ENCODE results near the gene SELENOI. TPM values are rescaled to one million over a fixed set of nuclear protein-coding genes. Genes with fewer than 3 reads are reported as not detected.

SELENOI gene, protein sequence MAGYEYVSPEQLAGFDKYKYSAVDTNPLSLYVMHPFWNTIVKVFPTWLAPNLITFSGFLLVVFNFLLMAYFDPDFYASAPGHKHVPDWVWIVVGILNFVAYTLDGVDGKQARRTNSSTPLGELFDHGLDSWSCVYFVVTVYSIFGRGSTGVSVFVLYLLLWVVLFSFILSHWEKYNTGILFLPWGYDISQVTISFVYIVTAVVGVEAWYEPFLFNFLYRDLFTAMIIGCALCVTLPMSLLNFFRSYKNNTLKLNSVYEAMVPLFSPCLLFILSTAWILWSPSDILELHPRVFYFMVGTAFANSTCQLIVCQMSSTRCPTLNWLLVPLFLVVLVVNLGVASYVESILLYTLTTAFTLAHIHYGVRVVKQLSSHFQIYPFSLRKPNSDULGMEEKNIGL
- total RNA-seq: 19.7 and 32.2 TPM in 2 replicates

DNA sequence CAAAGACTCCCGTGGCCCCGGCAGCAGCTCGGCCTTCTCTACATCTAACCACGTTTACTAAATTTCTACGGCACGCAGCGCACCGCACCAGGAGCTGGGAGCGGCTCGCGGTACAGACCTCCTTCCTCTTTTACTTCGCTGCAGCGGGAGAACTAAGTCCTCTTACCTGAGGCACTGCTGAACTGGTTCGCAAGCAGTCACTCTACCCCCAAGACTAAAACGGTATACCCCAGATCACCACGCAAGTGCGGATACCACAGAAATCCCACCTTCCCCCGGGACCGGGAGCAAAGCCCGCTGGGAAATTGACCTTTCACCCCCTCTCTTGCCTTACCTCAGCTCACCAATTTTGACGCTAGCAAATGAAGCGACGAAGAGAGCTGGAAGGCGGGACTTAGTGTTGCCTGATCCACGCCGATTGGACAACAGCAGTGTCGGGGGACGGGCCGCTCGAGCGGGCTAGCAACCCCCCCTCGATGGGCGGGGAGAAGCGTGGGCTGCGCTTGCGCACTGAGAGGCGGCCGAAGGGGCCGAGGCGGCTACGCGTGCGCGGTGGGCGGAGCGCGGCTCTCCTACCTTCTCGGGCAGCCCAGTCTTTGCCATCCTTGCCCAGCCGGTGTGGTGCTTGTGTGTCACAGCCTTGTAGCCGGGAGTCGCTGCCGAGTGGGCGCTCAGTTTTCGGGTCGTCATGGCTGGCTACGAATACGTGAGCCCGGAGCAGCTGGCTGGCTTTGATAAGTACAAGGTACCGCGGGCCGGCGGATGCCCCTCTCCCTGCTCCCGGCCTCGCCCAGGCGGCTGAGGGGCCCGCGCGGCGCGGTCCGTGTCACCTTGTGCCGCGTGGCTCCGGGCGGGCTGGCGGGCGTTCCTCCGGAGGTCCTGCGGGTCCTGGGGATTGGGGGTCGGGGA lies at the start of gene SELENOI:
SELENOI (plus strand) TSS at position 599 of the 909 bp plus-strand sequence; CDS start at position 689, 90 bp downstream.

DNA sequence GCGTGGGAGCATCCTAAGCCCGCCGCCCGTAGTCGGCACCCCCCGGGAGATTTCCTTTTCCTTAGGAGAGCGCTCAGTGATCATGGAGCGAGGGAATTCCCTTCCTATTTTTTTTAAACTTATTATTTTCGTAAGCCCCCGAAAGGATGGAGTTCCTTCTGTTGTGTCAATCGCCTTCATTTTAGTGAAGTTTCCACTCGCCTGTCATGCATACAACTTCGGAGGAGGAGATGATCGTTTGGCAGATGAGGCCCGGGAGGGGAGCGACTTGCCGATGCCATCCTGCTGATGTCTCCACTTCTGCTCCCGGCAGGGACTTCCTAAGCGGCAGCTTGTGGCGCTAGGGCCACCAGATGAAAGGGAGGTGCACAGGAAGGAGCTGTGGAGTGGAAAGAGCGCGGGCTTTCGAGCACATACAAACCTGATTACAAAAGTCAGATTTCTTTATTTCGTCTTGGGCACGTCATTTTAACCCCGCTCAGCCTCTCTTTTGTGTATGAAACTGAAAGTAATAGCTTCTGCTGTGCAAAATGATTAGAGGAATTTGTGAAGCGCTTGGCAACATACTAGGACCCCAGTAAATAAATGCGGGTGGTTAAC lies 611 bp downstream of the SELENOI start, which contains the start of gene ADGRF3:
ADGRF3 (minus strand) TSS at position 336 of the 600 bp plus-strand sequence. CDS start 555 bp downstream, outside the sequence.

DNA sequence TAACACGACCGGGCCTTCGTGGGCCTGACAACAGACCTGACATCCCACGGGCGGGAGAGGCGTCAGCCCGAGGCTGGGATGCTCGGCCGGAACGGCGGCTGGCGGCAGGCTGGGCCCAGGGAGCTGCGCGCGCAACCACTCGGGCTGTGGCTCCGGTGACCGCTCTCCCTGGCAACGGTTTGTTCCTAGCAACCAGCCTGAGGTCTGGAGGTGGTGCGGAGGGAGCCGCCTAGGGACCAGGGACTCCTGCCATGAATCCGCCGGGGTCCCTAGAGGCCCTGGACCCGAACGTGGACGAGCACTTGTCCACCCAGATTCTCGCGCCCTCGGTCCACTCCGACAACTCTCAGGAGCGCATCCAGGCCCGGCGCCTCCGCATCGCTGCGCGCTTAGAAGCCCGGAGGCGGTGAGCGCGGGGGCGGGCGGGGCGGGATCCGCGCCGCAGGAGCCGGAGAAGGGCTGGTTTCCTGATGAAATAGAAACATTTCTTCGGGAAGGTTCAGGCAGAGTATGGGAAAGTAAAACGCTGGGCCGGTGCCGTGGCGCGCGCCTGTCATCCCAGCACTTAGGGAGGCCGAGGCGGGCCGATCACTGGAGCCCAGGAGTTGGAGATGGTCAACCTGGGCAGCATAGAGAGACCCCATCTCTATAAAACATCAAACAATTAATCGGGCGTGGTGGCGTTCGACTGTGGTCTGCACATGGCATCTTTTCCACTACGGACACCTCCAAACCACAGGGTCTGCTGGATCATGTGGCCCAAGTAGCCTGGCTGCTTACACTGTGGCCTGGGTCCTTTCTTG lies 56.0 kb downstream of the SELENOI start, which contains the start of gene DRC1:
DRC1 (plus strand) TSS at position 182 of the 803 bp plus-strand sequence; CDS start at position 252, 70 bp downstream.

Other genes with a start within 250 kb of the SELENOI start
- gene GAREM2, start 173.1 kb upstream of the SELENOI start, total RNA-seq: 0.58 and 1.4 TPM in 2 replicates
- gene HADHA, start 101.5 kb upstream of the SELENOI start, total RNA-seq: 135 and 136 TPM in 2 replicates
- gene HADHB, start 101.2 kb upstream of the SELENOI start, total RNA-seq: 79.8 and 104 TPM in 2 replicates
- under 0.01 TPM in 2 replicates for gene ADGRF3, start 646 bp downstream of the SELENOI start, total RNA-seq
- gene DRC1, start 55.8 kb downstream of the SELENOI start, total RNA-seq: under 0.01 TPM in 1 of 2 replicates, not detected in the other
- gene OTOF, start 132.0 kb downstream of the SELENOI start, total RNA-seq: 0.19 and 0.28 TPM in 2 replicates

Data from regular cardiac myocyte (primary cell).